Loucy (cell line): ENCODE data around the gene MYO18A.

Experiments
- EZH2phosphoT487 ChIP-seq: fragments of 200-600 bp; IDR thresholded peaks from 2 replicates; pipeline ENCODE4 v1.6.1; 2018; ENCODE audit warnings: antibody characterized with exemption, mild to moderate bottlenecking, moderate library complexity, borderline replicate concordance
- TF ChIP-seq, protein P1 (sequence below): fragments of 200-600 bp; sonication (generic); conservative IDR thresholded peaks from 2 replicates; pipeline ENCODE4 v1.5.1; 2014; ENCODE audit warnings: mild to moderate bottlenecking, antibody characterized with exemption, low read length

DNA sequence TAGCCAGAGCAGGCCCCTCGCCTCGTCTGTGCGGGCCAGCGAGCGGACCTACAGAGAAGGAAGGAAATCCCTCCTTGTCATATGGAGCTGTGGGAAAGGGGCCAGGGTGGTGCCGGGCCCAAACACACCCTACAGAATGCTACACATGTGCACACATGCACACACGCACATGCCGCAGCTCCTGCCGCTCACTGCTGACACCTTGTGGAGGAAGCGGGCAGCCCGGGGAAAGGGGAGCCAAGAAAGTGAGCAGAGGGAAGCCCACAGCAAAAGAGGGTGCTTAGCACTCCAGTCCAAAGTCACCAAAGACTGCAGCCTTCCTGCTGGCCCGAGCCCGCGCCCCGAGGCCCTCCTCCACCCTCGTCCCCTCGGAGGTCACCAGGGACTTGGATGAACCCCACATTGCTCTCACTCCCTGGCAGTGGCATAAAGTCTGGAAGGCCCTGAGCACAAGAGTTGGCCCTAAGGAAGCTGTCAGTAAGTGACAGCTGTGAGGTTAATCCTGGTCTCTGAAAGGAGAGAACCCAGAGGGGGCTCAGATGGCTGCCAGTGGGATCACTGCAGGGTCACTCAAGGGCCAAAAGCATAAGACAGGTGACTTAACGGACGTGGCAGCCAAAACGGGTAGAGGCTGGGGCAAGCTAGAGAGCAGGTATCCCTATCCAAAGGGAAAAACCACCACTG is 68.2 kb downstream of the MYO18A start:
- TF ChIP-seq, protein P1, sequence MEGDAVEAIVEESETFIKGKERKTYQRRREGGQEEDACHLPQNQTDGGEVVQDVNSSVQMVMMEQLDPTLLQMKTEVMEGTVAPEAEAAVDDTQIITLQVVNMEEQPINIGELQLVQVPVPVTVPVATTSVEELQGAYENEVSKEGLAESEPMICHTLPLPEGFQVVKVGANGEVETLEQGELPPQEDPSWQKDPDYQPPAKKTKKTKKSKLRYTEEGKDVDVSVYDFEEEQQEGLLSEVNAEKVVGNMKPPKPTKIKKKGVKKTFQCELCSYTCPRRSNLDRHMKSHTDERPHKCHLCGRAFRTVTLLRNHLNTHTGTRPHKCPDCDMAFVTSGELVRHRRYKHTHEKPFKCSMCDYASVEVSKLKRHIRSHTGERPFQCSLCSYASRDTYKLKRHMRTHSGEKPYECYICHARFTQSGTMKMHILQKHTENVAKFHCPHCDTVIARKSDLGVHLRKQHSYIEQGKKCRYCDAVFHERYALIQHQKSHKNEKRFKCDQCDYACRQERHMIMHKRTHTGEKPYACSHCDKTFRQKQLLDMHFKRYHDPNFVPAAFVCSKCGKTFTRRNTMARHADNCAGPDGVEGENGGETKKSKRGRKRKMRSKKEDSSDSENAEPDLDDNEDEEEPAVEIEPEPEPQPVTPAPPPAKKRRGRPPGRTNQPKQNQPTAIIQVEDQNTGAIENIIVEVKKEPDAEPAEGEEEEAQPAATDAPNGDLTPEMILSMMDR = peak; percentile 75
- no peak for TF ChIP-seq EZH2phosphoT487
